WTC11 (cell line): Measurements from ENCODE around the gene GPR15LG. TPM values are rescaled to one million over a fixed set of nuclear protein-coding genes. Genes with fewer than 3 reads are reported as not detected.

ENCODE experiments used
- ATAC-seq: fragments of 200-7000 bp; cut with Tn5 transposase; 2 replicates; pipeline ENCODE4 v1.10.0; 2021; ENCODE audit warnings: mild to moderate bottlenecking, moderate library complexity
- CTCF ChIA-PET: fragments of 300-600 bp; sonication (Branson Sonifier 250); formaldehyde crosslinking; loops from one replicate; lab custom pipeline; 2021; ENCODE audit warnings: antibody characterized with exemption; lab: Charles Lee
- POLR2A ChIA-PET: fragments of 350-600 bp; sonication (Branson Sonifier 250); formaldehyde crosslinking; loops from one replicate; lab custom pipeline; 2021; ENCODE audit warnings: antibody characterized with exemption; lab: Charles Lee
- DNase-seq: peaks from one replicate; pipeline ENCODE4 v3.0.0; 2021; ENCODE audit warnings: low spot score
- H3K27ac Mint-ChIP-seq: 2 replicates; pipeline ENCODE4 v1.8.0; 2021; ENCODE audit warnings: mixed read lengths
- H3K27me3 Mint-ChIP-seq: 2 replicates; pipeline ENCODE4 v1.8.0; 2021; ENCODE audit warnings: low read depth, mild to moderate bottlenecking, moderate library complexity, mixed read lengths
- H3K36me3 Mint-ChIP-seq: 2 replicates; pipeline ENCODE4 v1.8.0; 2021; ENCODE audit warnings: mixed read lengths
- H3K4me1 Mint-ChIP-seq: 2 replicates; pipeline ENCODE4 v1.8.0; 2022; ENCODE audit warnings: mixed read lengths
- H3K4me3 Mint-ChIP-seq: 2 replicates; pipeline ENCODE4 v1.8.0; 2021; ENCODE audit warnings: mild to moderate bottlenecking, moderate library complexity, mixed read lengths
- H3K9me3 Mint-ChIP-seq: 2 replicates; pipeline ENCODE4 v1.8.0; 2021; ENCODE audit warnings: mixed read lengths
- CDX4 ChIP-seq: fragments of 250-450 bp; sonication (Bioruptor Pico); IDR thresholded peaks from 2 replicates; pipeline ENCODE4 v1.9.0; 2021; ENCODE audit warnings: moderate library complexity, mild to moderate bottlenecking, inconsistent platforms, borderline replicate concordance
- GRHL2 ChIP-seq: fragments of 250-450 bp; sonication (Bioruptor Pico); IDR thresholded peaks from 2 replicates; pipeline ENCODE4 v1.8.0; 2022; ENCODE audit warnings: mild to moderate bottlenecking, moderate library complexity; ENCODE audit not compliant: insufficient replicate concordance, severe bottlenecking
- NFATC4 ChIP-seq: fragments of 250-450 bp; sonication (Bioruptor Pico); IDR thresholded peaks from 2 replicates; pipeline ENCODE4 v1.9.0; 2021; ENCODE audit warnings: mild to moderate bottlenecking
- PRDM15 ChIP-seq: sonication (generic); formaldehyde crosslinking; IDR thresholded peaks from 2 replicates; pipeline ENCODE4 v1.8.0; 2022; ENCODE audit warnings: missing genetic modification reagents
- PREB ChIP-seq: sonication (generic); formaldehyde crosslinking; IDR thresholded peaks from 2 replicates; pipeline ENCODE4 v1.8.1; 2022; ENCODE audit warnings: mild to moderate bottlenecking, missing genetic modification reagents, moderate library complexity, borderline replicate concordance
- TCF7 ChIP-seq: sonication (generic); formaldehyde crosslinking; IDR thresholded peaks from 2 replicates; pipeline ENCODE4 v1.8.0; 2022; ENCODE audit warnings: mild to moderate bottlenecking, low read depth, missing genetic modification reagents, moderate library complexity
- TEAD1 ChIP-seq: sonication (generic); formaldehyde crosslinking; IDR thresholded peaks from 2 replicates; pipeline ENCODE4 v1.8.0; 2022; ENCODE audit warnings: mild to moderate bottlenecking, missing genetic modification reagents
- ZNF671 ChIP-seq: fragments of 250-450 bp; sonication (Bioruptor Pico); IDR thresholded peaks from 2 replicates; pipeline ENCODE4 v1.8.0; 2021; ENCODE audit warnings: mild to moderate bottlenecking
- total RNA-seq: library from RNA; stranded (reverse); gene quantifications from 3 replicates; pipeline ENCODE4 v1.2.3, GENCODE V29; 2021
- TF ChIP-seq, protein P1 (sequence below): fragments of 250-450 bp; sonication (Bioruptor Pico); IDR thresholded peaks from 2 replicates; pipeline ENCODE4 v1.8.0; 2021; ENCODE audit warnings: mild to moderate bottlenecking
- TF ChIP-seq, protein P2 (sequence below): sonication (generic); formaldehyde crosslinking; IDR thresholded peaks from 2 replicates; pipeline ENCODE4 v1.8.1; 2022; ENCODE audit warnings: low read depth, missing genetic modification reagents, borderline replicate concordance
- TF ChIP-seq, protein P3 (sequence below): fragments of 200-600 bp; IDR thresholded peaks from 2 replicates; pipeline ENCODE4 v1.8.0; 2022; ENCODE audit warnings: antibody characterized with exemption
- TF ChIP-seq, protein P4 (sequence below): sonication (generic); formaldehyde crosslinking; IDR thresholded peaks from 2 replicates; pipeline ENCODE4 v1.8.0; 2022; ENCODE audit warnings: mild to moderate bottlenecking, missing genetic modification reagents
- TF ChIP-seq, protein P5 (sequence below): sonication (generic); formaldehyde crosslinking; conservative IDR thresholded peaks from 2 replicates; pipeline ENCODE4 v1.8.1; 2023; ENCODE audit warnings: mild to moderate bottlenecking, low read depth, missing genetic modification reagents, moderate library complexity

The GPR15LG gene
- total RNA-seq, 1 experiment from 2014 or later, result not detected

DNA sequence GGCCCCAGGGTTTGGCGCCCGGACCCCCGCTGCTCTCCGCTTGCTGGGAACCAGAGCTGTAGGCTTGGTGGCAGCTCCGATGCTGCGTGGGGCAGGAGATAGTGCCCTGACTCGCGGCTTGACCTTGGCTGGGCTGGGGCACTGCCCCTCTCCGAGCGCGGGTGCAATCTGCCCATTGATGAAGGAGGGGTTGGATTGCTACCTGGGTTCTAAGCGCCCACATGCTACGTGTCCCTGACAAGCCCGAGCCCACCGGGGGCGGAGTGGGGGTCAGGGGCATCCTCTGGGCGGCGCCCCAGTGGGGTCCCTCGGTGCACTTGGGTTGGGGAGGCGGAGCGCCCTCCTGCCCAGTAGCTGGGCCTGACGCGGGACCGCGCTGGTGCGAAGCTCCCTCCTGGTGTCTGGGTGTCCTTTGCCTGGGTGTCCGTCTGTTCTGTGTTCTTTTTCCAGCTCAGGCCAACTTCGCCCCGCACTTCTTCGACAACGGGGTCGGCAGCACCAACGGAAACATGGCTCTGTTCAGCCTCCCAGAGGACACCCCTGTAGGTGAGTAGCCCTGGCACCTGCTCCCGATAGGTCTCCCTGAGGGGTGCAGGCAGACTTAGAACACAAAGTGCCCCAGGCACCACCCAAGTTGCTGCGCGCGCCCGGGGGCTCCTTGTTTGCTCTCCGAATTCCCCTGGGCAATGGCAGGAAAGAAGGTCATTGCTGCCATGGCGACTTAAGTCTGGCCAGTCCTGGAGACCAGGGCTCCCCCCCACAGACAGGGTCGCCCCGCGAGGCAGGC, 21.6 kb downstream of the GPR15LG start:
- ATAC-seq (no peak), DNase-seq (no peak)
- Mint-ChIP-seq H3K27me3 (peaks cover 57% of the 10 kb centered on the region), H3K4me3 (peak overlapping the region; percentile 68), H3K27ac (no peak overlapping the region), H3K36me3 (no peaks in the 10 kb centered on the region), H3K4me1 (peaks cover 9% of the 10 kb centered on the region; the same call in 1 of the 2 replicates), H3K9me3 (no peaks in the 10 kb centered on the region)
- CTCF ChIA-PET, result interaction anchor here (1.5 to 3.1 kb wide), 4 partner anchors 8 to 47 kb away, joined by 5 to 19 read pairs (median 8); no protein-coding TSS in a partner anchor
- TF ChIP-seq, protein P1, sequence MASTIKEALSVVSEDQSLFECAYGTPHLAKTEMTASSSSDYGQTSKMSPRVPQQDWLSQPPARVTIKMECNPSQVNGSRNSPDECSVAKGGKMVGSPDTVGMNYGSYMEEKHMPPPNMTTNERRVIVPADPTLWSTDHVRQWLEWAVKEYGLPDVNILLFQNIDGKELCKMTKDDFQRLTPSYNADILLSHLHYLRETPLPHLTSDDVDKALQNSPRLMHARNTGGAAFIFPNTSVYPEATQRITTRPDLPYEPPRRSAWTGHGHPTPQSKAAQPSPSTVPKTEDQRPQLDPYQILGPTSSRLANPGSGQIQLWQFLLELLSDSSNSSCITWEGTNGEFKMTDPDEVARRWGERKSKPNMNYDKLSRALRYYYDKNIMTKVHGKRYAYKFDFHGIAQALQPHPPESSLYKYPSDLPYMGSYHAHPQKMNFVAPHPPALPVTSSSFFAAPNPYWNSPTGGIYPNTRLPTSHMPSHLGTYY (CRISPR knock-in tag), result no peak
- 0 out of 2 replicates have a peak, but pooled peaks have one; percentile 11 for TF ChIP-seq PRDM15 (CRISPR knock-in tag)
- POLR2A ChIA-PET, result no interaction called here

- ATAC-seq (no peak), DNase-seq (no peak)
- Mint-ChIP-seq H3K36me3 (no peaks in the 10 kb centered on the region), H3K9me3 (no peaks in the 10 kb centered on the region), H3K27ac (no peak overlapping the region), H3K27me3 (peaks cover 57% of the 10 kb centered on the region), H3K4me3 (0 out of 2 replicates have a peak overlapping the region, but pooled peaks have one; percentile 68), H3K4me1 (peaks cover 9% of the 10 kb centered on the region; the same call in 1 of the 2 replicates)
- ChIA-PET POLR2A (no interaction called here), CTCF (interaction anchor here (3.1 kb wide), 1 partner anchor 41 kb away, joined by 10 read pairs; no protein-coding TSS in a partner anchor)
- TF ChIP-seq TEAD1 (CRISPR knock-in tag) (no peak), NFATC4 (CRISPR knock-in tag) (no peak), ZNF671 (CRISPR knock-in tag) (no peak), CDX4 (CRISPR knock-in tag) (no peak), TCF7 (no peak), PREB (CRISPR knock-in tag) (no peak), GRHL2 (CRISPR knock-in tag) (no peak)
- TF ChIP-seq, protein P2, sequence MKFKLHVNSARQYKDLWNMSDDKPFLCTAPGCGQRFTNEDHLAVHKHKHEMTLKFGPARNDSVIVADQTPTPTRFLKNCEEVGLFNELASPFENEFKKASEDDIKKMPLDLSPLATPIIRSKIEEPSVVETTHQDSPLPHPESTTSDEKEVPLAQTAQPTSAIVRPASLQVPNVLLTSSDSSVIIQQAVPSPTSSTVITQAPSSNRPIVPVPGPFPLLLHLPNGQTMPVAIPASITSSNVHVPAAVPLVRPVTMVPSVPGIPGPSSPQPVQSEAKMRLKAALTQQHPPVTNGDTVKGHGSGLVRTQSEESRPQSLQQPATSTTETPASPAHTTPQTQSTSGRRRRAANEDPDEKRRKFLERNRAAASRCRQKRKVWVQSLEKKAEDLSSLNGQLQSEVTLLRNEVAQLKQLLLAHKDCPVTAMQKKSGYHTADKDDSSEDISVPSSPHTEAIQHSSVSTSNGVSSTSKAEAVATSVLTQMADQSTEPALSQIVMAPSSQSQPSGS (CRISPR knock-in tag), result no peak
- TF ChIP-seq, protein P3, sequence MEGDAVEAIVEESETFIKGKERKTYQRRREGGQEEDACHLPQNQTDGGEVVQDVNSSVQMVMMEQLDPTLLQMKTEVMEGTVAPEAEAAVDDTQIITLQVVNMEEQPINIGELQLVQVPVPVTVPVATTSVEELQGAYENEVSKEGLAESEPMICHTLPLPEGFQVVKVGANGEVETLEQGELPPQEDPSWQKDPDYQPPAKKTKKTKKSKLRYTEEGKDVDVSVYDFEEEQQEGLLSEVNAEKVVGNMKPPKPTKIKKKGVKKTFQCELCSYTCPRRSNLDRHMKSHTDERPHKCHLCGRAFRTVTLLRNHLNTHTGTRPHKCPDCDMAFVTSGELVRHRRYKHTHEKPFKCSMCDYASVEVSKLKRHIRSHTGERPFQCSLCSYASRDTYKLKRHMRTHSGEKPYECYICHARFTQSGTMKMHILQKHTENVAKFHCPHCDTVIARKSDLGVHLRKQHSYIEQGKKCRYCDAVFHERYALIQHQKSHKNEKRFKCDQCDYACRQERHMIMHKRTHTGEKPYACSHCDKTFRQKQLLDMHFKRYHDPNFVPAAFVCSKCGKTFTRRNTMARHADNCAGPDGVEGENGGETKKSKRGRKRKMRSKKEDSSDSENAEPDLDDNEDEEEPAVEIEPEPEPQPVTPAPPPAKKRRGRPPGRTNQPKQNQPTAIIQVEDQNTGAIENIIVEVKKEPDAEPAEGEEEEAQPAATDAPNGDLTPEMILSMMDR, result no peak
- TF ChIP-seq, protein P4, sequence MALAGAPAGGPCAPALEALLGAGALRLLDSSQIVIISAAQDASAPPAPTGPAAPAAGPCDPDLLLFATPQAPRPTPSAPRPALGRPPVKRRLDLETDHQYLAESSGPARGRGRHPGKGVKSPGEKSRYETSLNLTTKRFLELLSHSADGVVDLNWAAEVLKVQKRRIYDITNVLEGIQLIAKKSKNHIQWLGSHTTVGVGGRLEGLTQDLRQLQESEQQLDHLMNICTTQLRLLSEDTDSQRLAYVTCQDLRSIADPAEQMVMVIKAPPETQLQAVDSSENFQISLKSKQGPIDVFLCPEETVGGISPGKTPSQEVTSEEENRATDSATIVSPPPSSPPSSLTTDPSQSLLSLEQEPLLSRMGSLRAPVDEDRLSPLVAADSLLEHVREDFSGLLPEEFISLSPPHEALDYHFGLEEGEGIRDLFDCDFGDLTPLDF (CRISPR knock-in tag), result no peak
- TF ChIP-seq, protein P5, sequence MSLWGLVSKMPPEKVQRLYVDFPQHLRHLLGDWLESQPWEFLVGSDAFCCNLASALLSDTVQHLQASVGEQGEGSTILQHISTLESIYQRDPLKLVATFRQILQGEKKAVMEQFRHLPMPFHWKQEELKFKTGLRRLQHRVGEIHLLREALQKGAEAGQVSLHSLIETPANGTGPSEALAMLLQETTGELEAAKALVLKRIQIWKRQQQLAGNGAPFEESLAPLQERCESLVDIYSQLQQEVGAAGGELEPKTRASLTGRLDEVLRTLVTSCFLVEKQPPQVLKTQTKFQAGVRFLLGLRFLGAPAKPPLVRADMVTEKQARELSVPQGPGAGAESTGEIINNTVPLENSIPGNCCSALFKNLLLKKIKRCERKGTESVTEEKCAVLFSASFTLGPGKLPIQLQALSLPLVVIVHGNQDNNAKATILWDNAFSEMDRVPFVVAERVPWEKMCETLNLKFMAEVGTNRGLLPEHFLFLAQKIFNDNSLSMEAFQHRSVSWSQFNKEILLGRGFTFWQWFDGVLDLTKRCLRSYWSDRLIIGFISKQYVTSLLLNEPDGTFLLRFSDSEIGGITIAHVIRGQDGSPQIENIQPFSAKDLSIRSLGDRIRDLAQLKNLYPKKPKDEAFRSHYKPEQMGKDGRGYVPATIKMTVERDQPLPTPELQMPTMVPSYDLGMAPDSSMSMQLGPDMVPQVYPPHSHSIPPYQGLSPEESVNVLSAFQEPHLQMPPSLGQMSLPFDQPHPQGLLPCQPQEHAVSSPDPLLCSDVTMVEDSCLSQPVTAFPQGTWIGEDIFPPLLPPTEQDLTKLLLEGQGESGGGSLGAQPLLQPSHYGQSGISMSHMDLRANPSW (CRISPR knock-in tag), result no peak
These were observed 22.5 kb downstream of the GPR15LG start for GRCh38 chr10:84196083-84196482.
